Measurements from ENCODE around the gene SMC1B.

SMC1B gene

DNA sequence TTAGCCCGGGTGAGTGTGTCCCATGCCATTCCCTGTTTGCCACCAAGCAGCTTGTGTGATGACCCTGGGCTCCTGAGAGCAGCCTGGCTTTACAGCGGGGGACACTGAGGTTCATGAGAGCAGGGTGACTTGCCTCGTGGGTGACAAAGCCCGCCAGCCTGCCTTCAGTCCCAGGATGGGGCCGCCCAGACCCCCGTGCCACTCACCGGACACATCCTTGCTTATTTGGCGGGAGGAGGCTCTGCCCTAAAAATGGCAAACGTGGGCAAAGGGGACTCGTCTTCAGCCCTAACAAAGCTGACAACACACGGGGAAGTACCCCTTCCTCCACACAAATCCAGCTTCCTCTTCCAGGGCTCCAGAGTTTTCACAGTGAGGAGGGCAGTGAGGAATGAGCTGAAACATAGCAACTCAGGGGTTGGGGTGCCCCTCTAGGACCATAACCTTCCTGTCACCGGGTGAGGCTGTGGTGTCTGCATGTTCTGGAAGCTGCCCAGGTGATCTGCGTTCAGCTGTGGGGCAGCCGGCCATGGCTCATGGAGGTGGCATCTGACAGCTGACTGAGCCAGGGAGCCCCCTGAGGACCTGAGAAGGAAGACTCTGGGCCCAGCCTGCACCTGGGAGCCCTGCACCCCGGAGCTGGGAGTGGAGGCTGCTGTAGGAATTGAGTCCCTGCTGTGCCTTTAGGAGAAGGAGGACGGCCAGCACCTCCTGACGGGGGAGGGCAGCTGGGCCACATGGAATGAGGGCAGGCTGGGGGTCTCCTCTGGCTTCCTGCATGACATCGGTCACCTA is 16.8 kb upstream of the SMC1B start:
- Histone ChIP-seq H3K23ac (ENCODE audit: low read length) (no peak overlapping the region), H3K79me2 (ENCODE audit: control insufficient read depth, insufficient read depth, low read length, poor library complexity) (no peaks in the 10 kb centered on the region), H3K4me1 (ENCODE audit: control insufficient read depth in 1 of 2, insufficient read depth in 2 of 2, low read length in 2 of 2) (peaks cover 0 to 3% of the 10 kb centered on the region in 2 experiments), H2BK12ac (ENCODE audit: low read length) (no peak overlapping the region), H3K79me1 (ENCODE audit: low read length) (peaks cover 4% of the 10 kb centered on the region), H3K4ac (ENCODE audit: low read depth, low read length) (no peak overlapping the region), H3K9ac (ENCODE audit: low read length) (no peak overlapping the region), H3K4me3 (ENCODE audit: low read depth, low read length) (no peak overlapping the region), H3K36me3 (ENCODE audit: control insufficient read depth in 1 of 2, insufficient read depth in 2 of 2, low read length in 2 of 2) (no peaks in the 10 kb centered on the region), H4K8ac (ENCODE audit: low read depth, low read length) (no peak overlapping the region), H3K18ac (ENCODE audit: low read length) (no peak overlapping the region), H2BK5ac (ENCODE audit: low read depth, low read length, poor library complexity) (no peak overlapping the region), H2AFZ (ENCODE audit: insufficient read depth, low read length, poor library complexity) (no peak overlapping the region), H3K14ac (ENCODE audit: low read length) (no peak overlapping the region), H3K9me3 (ENCODE audit: insufficient read depth, low read depth, low read length) (peaks cover 5% of the 10 kb centered on the region), H4K12ac (ENCODE audit: low read depth, low read length) (no peak overlapping the region), H2AK5ac (ENCODE audit: low read length) (no peak overlapping the region), H3K27ac (ENCODE audit: low read depth, low read length) (no peak overlapping the region), H3K4me2 (ENCODE audit: low read length) (no peak overlapping the region), H4K91ac (ENCODE audit: low read depth, low read length) (no peak overlapping the region), H3K27me3 (ENCODE audit: insufficient read depth, low read length) (no peaks in the 10 kb centered on the region), H2BK120ac (ENCODE audit: insufficient read depth, low read length, poor library complexity) (no peak overlapping the region)
- no peak for DNase-seq
- WGBS (ENCODE audit: extremely low coverage, insufficient coverage, insufficient read length), result no CpG with 5 or more reads among the region's 18 CpGs

DNA sequence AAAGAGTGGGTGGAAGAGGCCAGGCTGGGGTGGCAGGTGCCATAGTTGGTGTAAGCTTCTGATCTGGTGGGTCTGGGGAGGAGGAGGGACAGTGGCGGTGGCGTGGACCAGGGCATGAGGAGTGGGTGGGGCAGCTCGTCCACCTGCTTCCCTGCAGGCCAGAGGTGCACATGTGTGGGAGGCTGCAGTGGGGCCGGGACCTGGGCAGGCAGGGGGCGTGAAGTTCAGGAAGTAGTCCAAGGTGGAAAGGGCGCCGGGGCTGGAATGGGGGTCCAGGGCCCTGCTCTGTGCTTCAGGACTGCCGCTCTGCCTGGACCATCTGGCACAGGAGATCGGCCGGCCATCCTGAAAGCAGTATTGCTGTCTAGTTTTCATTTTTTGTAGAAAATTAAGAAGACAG is 16.0 kb upstream of the SMC1B start:
- Histone ChIP-seq H3K4me1 (ENCODE audit: control insufficient read depth in 1 of 2, insufficient read depth in 2 of 2, low read length in 2 of 2) (peaks cover under 1 to 5% of the 10 kb centered on the region in 2 experiments), H3K9me3 (ENCODE audit: insufficient read depth, low read depth, low read length) (peaks cover 5% of the 10 kb centered on the region), H2BK120ac (ENCODE audit: insufficient read depth, low read length, poor library complexity) (no peak overlapping the region), H3K4me3 (ENCODE audit: low read depth, low read length) (no peak overlapping the region), H3K18ac (ENCODE audit: low read length) (no peak overlapping the region), H3K27ac (ENCODE audit: low read depth, low read length) (no peak overlapping the region), H3K4me2 (ENCODE audit: low read length) (no peak overlapping the region), H4K8ac (ENCODE audit: low read depth, low read length) (no peak overlapping the region), H2AFZ (ENCODE audit: insufficient read depth, low read length, poor library complexity) (no peak overlapping the region), H3K36me3 (ENCODE audit: control insufficient read depth in 1 of 2, insufficient read depth in 2 of 2, low read length in 2 of 2) (no peaks in the 10 kb centered on the region), H3K79me1 (ENCODE audit: low read length) (no peaks in the 10 kb centered on the region), H2BK12ac (ENCODE audit: low read length) (no peak overlapping the region), H3K27me3 (ENCODE audit: insufficient read depth, low read length) (no peaks in the 10 kb centered on the region), H4K91ac (ENCODE audit: low read depth, low read length) (no peak overlapping the region), H3K14ac (ENCODE audit: low read length) (no peak overlapping the region), H3K9ac (ENCODE audit: low read length) (no peak overlapping the region), H3K79me2 (ENCODE audit: control insufficient read depth, insufficient read depth, low read length, poor library complexity) (no peaks in the 10 kb centered on the region), H4K12ac (ENCODE audit: low read depth, low read length) (no peak overlapping the region), H3K4ac (ENCODE audit: low read depth, low read length) (no peak overlapping the region), H2AK5ac (ENCODE audit: low read length) (no peak overlapping the region), H2BK5ac (ENCODE audit: low read depth, low read length, poor library complexity) (no peak overlapping the region), H3K23ac (ENCODE audit: low read length) (no peak overlapping the region)
- no CpG with 5 or more reads among the region's 10 CpGs for WGBS (ENCODE audit: extremely low coverage, insufficient coverage, insufficient read length)
- no peak for DNase-seq

DNA sequence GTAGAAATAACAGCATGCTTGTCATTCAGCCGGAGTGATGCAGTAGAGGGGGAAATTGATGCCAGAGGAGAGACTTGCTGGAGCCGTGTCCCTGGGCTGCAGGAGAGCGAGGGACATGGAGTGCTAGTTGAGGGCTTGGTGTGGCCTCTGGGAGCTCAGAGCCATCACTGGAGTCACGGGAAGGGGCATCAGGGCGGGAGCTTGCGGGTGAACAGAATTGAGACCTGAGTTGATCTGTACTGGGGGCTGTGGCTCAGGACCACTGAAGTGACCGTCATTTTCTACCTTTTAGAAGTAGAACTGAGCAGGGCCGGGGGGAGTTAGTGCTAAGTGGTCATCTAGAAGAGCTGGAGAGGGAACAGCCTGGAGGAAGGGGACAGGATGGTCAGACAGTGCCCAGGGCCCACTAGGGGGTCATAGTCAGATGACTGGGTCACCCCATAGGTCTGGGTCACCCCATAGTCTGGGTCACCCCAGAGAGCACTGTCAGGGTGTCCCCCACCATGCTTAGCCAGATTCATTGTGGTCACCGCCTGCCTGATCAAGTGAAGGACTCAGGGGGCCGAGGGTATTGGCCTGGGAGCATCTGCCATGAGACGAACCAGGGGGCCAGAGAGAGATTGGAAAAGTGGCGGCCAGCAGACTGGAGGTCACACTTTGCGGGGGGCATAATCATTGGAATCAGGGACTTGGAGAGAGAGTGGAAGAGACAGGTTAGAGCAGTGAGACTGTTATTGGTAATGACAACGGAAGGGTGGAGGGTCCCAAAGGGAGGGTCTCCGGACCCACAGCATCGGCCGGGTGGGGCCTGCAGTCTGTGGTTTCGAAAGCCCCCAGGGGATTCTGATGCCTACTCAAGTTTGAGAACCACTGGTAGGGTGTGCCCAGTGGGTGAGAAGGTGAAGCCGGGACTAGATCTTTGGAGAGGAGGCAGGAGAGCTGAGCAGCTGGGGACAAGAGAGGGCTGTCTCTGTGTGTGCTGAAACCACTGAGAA is 15.3 kb upstream of the SMC1B start:
- Histone ChIP-seq H2BK5ac (ENCODE audit: low read depth, low read length, poor library complexity) (no peak overlapping the region), H2AK5ac (ENCODE audit: low read length) (no peak overlapping the region), H3K18ac (ENCODE audit: low read length) (no peak overlapping the region), H3K4ac (ENCODE audit: low read depth, low read length) (no peak overlapping the region), H3K9me3 (ENCODE audit: insufficient read depth, low read depth, low read length) (peaks cover 5% of the 10 kb centered on the region), H2AFZ (ENCODE audit: insufficient read depth, low read length, poor library complexity) (no peak overlapping the region), H3K79me1 (ENCODE audit: low read length) (no peaks in the 10 kb centered on the region), H3K23ac (ENCODE audit: low read length) (no peak overlapping the region), H4K8ac (ENCODE audit: low read depth, low read length) (no peak overlapping the region), H3K79me2 (ENCODE audit: control insufficient read depth, insufficient read depth, low read length, poor library complexity) (no peaks in the 10 kb centered on the region), H2BK12ac (ENCODE audit: low read length) (no peak overlapping the region), H3K4me1 (ENCODE audit: control insufficient read depth in 1 of 2, insufficient read depth in 2 of 2, low read length in 2 of 2) (peaks cover 5 to 10% of the 10 kb centered on the region in 2 experiments), H3K36me3 (ENCODE audit: control insufficient read depth in 1 of 2, insufficient read depth in 2 of 2, low read length in 2 of 2) (no peaks in the 10 kb centered on the region), H4K12ac (ENCODE audit: low read depth, low read length) (no peak overlapping the region), H2BK120ac (ENCODE audit: insufficient read depth, low read length, poor library complexity) (no peak overlapping the region), H3K4me2 (ENCODE audit: low read length) (no peak overlapping the region), H3K4me3 (ENCODE audit: low read depth, low read length) (no peak overlapping the region), H4K91ac (ENCODE audit: low read depth, low read length) (no peak overlapping the region), H3K14ac (ENCODE audit: low read length) (no peak overlapping the region), H3K9ac (ENCODE audit: low read length) (no peak overlapping the region), H3K27ac (ENCODE audit: low read depth, low read length) (no peak overlapping the region), H3K27me3 (ENCODE audit: insufficient read depth, low read length) (no peaks in the 10 kb centered on the region)
- WGBS (ENCODE audit: extremely low coverage, insufficient coverage, insufficient read length), result no CpG with 5 or more reads among the region's 19 CpGs
- no peak for DNase-seq

DNA sequence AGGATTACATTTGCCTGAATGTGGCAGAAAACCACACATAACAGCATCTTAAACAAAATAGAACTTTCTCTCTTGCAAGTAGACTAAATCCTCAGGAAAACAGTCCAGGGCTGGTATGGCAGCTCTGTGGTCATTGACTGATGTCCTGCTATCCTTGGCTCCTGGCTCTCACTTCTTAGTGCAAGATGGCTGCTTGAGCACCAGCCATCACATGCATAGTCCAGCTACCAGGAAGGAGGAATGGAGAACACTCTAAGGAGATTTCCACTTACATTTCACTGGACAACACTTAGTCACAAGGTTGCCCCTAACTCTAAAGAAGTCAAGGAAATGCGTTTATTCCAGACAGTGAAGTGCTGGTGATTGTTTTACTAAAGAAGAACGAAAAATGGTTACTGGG is 13.7 kb upstream of the SMC1B start:
- no CpG with 5 or more reads among the region's 2 CpGs for WGBS (ENCODE audit: extremely low coverage, insufficient coverage, insufficient read length)
- H3K27ac ChIP-seq (ENCODE audit: low read depth, low read length), result no peak overlapping the region
- no peak overlapping the region for H3K4ac ChIP-seq (ENCODE audit: low read depth, low read length)
- H3K14ac ChIP-seq (ENCODE audit: low read length), result no peak overlapping the region
- H2BK12ac ChIP-seq (ENCODE audit: low read length), result no peak overlapping the region
- DNase-seq, result no peak
- no peaks in the 10 kb centered on the region for H3K79me1 ChIP-seq (ENCODE audit: low read length)
- H3K18ac ChIP-seq (ENCODE audit: low read length), result no peak overlapping the region
- no peak overlapping the region for H4K8ac ChIP-seq (ENCODE audit: low read depth, low read length)
- H3K23ac ChIP-seq (ENCODE audit: low read length), result no peak overlapping the region
- H3K4me1 ChIP-seq (ENCODE audit: control insufficient read depth in 1 of 2, insufficient read depth in 2 of 2, low read length in 2 of 2), result peaks cover 10% of the 10 kb centered on the region in 2 experiments
- no peak overlapping the region for H2BK120ac ChIP-seq (ENCODE audit: insufficient read depth, low read length, poor library complexity)
- no peak overlapping the region for H4K91ac ChIP-seq (ENCODE audit: low read depth, low read length)
- H3K9ac ChIP-seq (ENCODE audit: low read length), result no peak overlapping the region
- H3K4me2 ChIP-seq (ENCODE audit: low read length), result no peak overlapping the region
- no peaks in the 10 kb centered on the region for H3K79me2 ChIP-seq (ENCODE audit: control insufficient read depth, insufficient read depth, low read length, poor library complexity)
- H3K36me3 ChIP-seq (ENCODE audit: control insufficient read depth in 1 of 2, insufficient read depth in 2 of 2, low read length in 2 of 2), result no peaks in the 10 kb centered on the region
- H4K12ac ChIP-seq (ENCODE audit: low read depth, low read length), result no peak overlapping the region
- peaks cover 5% of the 10 kb centered on the region for H3K9me3 ChIP-seq (ENCODE audit: insufficient read depth, low read depth, low read length)
- H2BK5ac ChIP-seq (ENCODE audit: low read depth, low read length, poor library complexity), result no peak overlapping the region
- no peaks in the 10 kb centered on the region for H3K27me3 ChIP-seq (ENCODE audit: insufficient read depth, low read length)
- H2AFZ ChIP-seq (ENCODE audit: insufficient read depth, low read length, poor library complexity), result no peak overlapping the region
- no peak overlapping the region for H3K4me3 ChIP-seq (ENCODE audit: low read depth, low read length)
- H2AK5ac ChIP-seq (ENCODE audit: low read length), result no peak overlapping the region

Data from trophoblast cell (in vitro differentiated cells and primary cell).